Neural cell (in vitro differentiated cells): ENCODE measurements around the gene SELENON.

Experiments
- EP300 ChIP-seq: fragments of 450-650 bp; conservative IDR thresholded peaks from 2 replicates; pipeline ENCODE4 v1.6.1; 2014; ENCODE audit warnings: antibody characterized with exemption, mild to moderate bottlenecking, moderate library complexity; ENCODE audit not compliant: poor library complexity, severe bottlenecking
- EZH2 ChIP-seq: fragments of 200-600, 300-800 bp; shearing (Covaris generic), sonication (generic); IDR thresholded peaks from 2 replicates; pipeline ENCODE4 v1.6.1; 2014; ENCODE audit warnings: antibody characterized with exemption, low read length, borderline replicate concordance, mild to moderate bottlenecking; ENCODE audit not compliant: insufficient read depth, poor library complexity, severe bottlenecking
- POLR2AphosphoS5 ChIP-seq: IDR thresholded peaks from 2 replicates; pipeline ENCODE4 v1.6.1; 2012
- RAD21 ChIP-seq: fragments of 450-650 bp; conservative IDR thresholded peaks from 2 replicates; pipeline ENCODE4 v1.6.1; 2014; ENCODE audit warnings: antibody characterized with exemption, mild to moderate bottlenecking, moderate library complexity
- SMC3 ChIP-seq: fragments of 450-650 bp; conservative IDR thresholded peaks from 2 replicates; pipeline ENCODE4 v1.6.1; 2014; ENCODE audit warnings: antibody characterized with exemption, mild to moderate bottlenecking, moderate library complexity; ENCODE audit not compliant: poor library complexity
- TAF1 ChIP-seq: IDR thresholded peaks from 2 replicates; pipeline ENCODE4 v1.6.1; 2012; ENCODE audit warnings: low read depth
- TF ChIP-seq, protein P1 (sequence below): fragments of 450-650 bp; IDR thresholded peaks from 2 replicates; pipeline ENCODE4 v1.5.1; 2014; ENCODE audit warnings: antibody characterized with exemption, mild to moderate bottlenecking, moderate library complexity; ENCODE audit not compliant: poor library complexity, severe bottlenecking
- TF ChIP-seq, protein P2 (sequence below): IDR thresholded peaks from 2 replicates; pipeline ENCODE4 v1.6.1; 2012; ENCODE audit warnings: borderline replicate concordance

DNA sequence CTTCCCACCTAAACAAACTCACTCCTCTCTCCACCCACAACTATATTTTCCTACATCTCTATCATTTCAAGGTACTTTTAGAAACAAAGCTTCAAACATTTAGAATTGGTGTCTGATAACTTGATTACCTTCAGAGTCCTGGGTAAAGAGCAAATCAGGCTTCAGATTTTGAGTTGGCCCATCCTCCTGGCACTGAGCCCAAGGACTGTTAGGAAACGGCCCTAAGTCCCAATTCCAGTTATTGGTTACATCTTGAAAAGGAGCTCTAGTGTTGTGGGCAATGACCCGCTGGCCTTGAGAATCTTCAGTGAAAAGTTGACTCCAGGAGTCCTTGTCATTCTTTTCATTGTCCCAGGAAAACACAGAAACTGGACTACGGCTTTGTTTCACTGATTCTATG is 34.9 kb downstream of the SELENON start:
- TF ChIP-seq, protein P1, sequence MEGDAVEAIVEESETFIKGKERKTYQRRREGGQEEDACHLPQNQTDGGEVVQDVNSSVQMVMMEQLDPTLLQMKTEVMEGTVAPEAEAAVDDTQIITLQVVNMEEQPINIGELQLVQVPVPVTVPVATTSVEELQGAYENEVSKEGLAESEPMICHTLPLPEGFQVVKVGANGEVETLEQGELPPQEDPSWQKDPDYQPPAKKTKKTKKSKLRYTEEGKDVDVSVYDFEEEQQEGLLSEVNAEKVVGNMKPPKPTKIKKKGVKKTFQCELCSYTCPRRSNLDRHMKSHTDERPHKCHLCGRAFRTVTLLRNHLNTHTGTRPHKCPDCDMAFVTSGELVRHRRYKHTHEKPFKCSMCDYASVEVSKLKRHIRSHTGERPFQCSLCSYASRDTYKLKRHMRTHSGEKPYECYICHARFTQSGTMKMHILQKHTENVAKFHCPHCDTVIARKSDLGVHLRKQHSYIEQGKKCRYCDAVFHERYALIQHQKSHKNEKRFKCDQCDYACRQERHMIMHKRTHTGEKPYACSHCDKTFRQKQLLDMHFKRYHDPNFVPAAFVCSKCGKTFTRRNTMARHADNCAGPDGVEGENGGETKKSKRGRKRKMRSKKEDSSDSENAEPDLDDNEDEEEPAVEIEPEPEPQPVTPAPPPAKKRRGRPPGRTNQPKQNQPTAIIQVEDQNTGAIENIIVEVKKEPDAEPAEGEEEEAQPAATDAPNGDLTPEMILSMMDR: no peak
- no peak for TF ChIP-seq TAF1
- no peak for TF ChIP-seq SMC3
- no peak for TF ChIP-seq EZH2
- TF ChIP-seq EP300: no peak
- TF ChIP-seq RAD21: no peak
- TF ChIP-seq, protein P2, sequence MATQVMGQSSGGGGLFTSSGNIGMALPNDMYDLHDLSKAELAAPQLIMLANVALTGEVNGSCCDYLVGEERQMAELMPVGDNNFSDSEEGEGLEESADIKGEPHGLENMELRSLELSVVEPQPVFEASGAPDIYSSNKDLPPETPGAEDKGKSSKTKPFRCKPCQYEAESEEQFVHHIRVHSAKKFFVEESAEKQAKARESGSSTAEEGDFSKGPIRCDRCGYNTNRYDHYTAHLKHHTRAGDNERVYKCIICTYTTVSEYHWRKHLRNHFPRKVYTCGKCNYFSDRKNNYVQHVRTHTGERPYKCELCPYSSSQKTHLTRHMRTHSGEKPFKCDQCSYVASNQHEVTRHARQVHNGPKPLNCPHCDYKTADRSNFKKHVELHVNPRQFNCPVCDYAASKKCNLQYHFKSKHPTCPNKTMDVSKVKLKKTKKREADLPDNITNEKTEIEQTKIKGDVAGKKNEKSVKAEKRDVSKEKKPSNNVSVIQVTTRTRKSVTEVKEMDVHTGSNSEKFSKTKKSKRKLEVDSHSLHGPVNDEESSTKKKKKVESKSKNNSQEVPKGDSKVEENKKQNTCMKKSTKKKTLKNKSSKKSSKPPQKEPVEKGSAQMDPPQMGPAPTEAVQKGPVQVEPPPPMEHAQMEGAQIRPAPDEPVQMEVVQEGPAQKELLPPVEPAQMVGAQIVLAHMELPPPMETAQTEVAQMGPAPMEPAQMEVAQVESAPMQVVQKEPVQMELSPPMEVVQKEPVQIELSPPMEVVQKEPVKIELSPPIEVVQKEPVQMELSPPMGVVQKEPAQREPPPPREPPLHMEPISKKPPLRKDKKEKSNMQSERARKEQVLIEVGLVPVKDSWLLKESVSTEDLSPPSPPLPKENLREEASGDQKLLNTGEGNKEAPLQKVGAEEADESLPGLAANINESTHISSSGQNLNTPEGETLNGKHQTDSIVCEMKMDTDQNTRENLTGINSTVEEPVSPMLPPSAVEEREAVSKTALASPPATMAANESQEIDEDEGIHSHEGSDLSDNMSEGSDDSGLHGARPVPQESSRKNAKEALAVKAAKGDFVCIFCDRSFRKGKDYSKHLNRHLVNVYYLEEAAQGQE: no peak
- no peak for TF ChIP-seq POLR2AphosphoS5
